H9 (cell line): Measurements from ENCODE around the gene TMEM60. TPM values are rescaled to one million over a fixed set of nuclear protein-coding genes. Genes with fewer than 3 reads are reported as not detected.

Source experiments
- DNase-seq: peaks from one replicate; pipeline ENCODE4 v3.0.0-alpha.2; 2017
- H2AFZ ChIP-seq: one replicate; pipeline ENCODE4 v1.6.1; 2013; ENCODE audit warnings: mild to moderate bottlenecking, low read length, control low read depth, moderate library complexity
- H2AK5ac ChIP-seq: 2 replicates; pipeline ENCODE4 v1.6.1; 2013; ENCODE audit warnings: low read length, control low read depth, mixed read lengths; ENCODE audit not compliant: insufficient read length
- H2BK120ac ChIP-seq: one replicate; pipeline ENCODE4 v1.6.1; 2013; ENCODE audit warnings: low read depth, mild to moderate bottlenecking, low read length, control low read depth, inconsistent platforms; ENCODE audit not compliant: poor library complexity, severe bottlenecking
- H2BK12ac ChIP-seq: 2 replicates; pipeline ENCODE4 v1.6.1; 2013; ENCODE audit warnings: low read length, control low read depth, mixed read lengths, low read depth; ENCODE audit not compliant: insufficient read length
- H2BK15ac ChIP-seq: 2 replicates; pipeline ENCODE4 v1.6.1; 2013; ENCODE audit warnings: low read depth, low read length, control low read depth
- H2BK20ac ChIP-seq: one replicate; pipeline ENCODE4 v1.6.1; 2013; ENCODE audit warnings: low read depth, mild to moderate bottlenecking, low read length, control low read depth, inconsistent platforms; ENCODE audit not compliant: poor library complexity, severe bottlenecking
- H2BK5ac ChIP-seq: 2 replicates; pipeline ENCODE4 v1.6.1; 2013; ENCODE audit warnings: low read length, control low read depth, mixed read lengths; ENCODE audit not compliant: insufficient read length
- H3K14ac ChIP-seq: 2 replicates; pipeline ENCODE4 v1.6.1; 2013; ENCODE audit warnings: low read length, control low read depth; ENCODE audit not compliant: insufficient read depth
- H3K18ac ChIP-seq: 2 replicates; pipeline ENCODE4 v1.6.1; 2013; ENCODE audit warnings: low read depth, mild to moderate bottlenecking, mixed read lengths, low read length, control low read depth; ENCODE audit not compliant: insufficient read length
- H3K23ac ChIP-seq: 2 replicates; pipeline ENCODE4 v1.6.1; 2013; ENCODE audit warnings: low read length, control low read depth, mixed read lengths, low read depth; ENCODE audit not compliant: insufficient read length
- H3K23me2 ChIP-seq: 2 replicates; pipeline ENCODE4 v1.6.1; 2013; ENCODE audit warnings: low read depth, mild to moderate bottlenecking, mixed read lengths, low read length, control low read depth; ENCODE audit not compliant: insufficient read length, poor library complexity, severe bottlenecking
- H3K27ac ChIP-seq: 2 replicates; pipeline ENCODE4 v1.5.1; 2013; ENCODE audit warnings: low read length, control low read depth, mixed read lengths, low read depth; ENCODE audit not compliant: insufficient read length
- H3K27me3 ChIP-seq: 2 replicates; pipeline ENCODE4 v1.6.1; 2013; ENCODE audit warnings: low read length, control low read depth, inconsistent platforms; ENCODE audit not compliant: insufficient read depth
- H3K4ac ChIP-seq: 2 replicates; pipeline ENCODE4 v1.6.1; 2013; ENCODE audit warnings: low read depth, mild to moderate bottlenecking, control low read depth, inconsistent platforms, low read length, moderate library complexity
- H3K4me1 ChIP-seq: 2 replicates; pipeline ENCODE4 v1.6.1; 2013; ENCODE audit warnings: low read length, control low read depth, inconsistent platforms; ENCODE audit not compliant: insufficient read depth
- H3K4me2 ChIP-seq: 2 replicates; pipeline ENCODE4 v1.6.1; 2013; ENCODE audit warnings: low read length, control low read depth, mixed read lengths; ENCODE audit not compliant: insufficient read length, insufficient read depth
- H3K56ac ChIP-seq: 2 replicates; pipeline ENCODE4 v1.6.1; 2013; ENCODE audit warnings: low read depth, mild to moderate bottlenecking, mixed read lengths, low read length, control low read depth; ENCODE audit not compliant: insufficient read length
- H3K79me1 ChIP-seq: 2 replicates; pipeline ENCODE4 v1.6.1; 2013; ENCODE audit warnings: low read depth, mild to moderate bottlenecking, moderate library complexity, low read length, control low read depth, inconsistent platforms; ENCODE audit not compliant: insufficient read depth, poor library complexity, severe bottlenecking
- H3K79me2 ChIP-seq: 2 replicates; pipeline ENCODE4 v1.6.1; 2013; ENCODE audit warnings: low read length, control low read depth, inconsistent platforms; ENCODE audit not compliant: insufficient read depth
- H3K9ac ChIP-seq: 2 replicates; pipeline ENCODE4 v1.6.1; 2013; ENCODE audit warnings: low read length, control low read depth, mixed read lengths; ENCODE audit not compliant: insufficient read length; ENCODE audit errors: extremely low read depth
- H3K9me3 ChIP-seq: one replicate; pipeline ENCODE4 v1.6.1; 2013; ENCODE audit warnings: low read depth, low read length, inconsistent platforms; ENCODE audit not compliant: control insufficient read depth
- H3T11ph ChIP-seq: one replicate; pipeline ENCODE4 v1.6.1; 2013; ENCODE audit warnings: mild to moderate bottlenecking, low read length, control low read depth, inconsistent platforms
- H4K20me1 ChIP-seq: one replicate; pipeline ENCODE4 v1.6.1; 2013; ENCODE audit not compliant: control insufficient read depth, insufficient read length, insufficient read depth
- H4K5ac ChIP-seq: 2 replicates; pipeline ENCODE4 v1.6.1; 2013; ENCODE audit warnings: low read depth, mild to moderate bottlenecking, mixed read lengths, low read length, control low read depth; ENCODE audit not compliant: insufficient read length
- H4K8ac ChIP-seq: replicated peaks from 2 replicates; pipeline ENCODE4 v1.6.1; 2013; ENCODE audit warnings: low read length, control low read depth, mixed read lengths, low read depth; ENCODE audit not compliant: insufficient read length
- H4K91ac ChIP-seq: 2 replicates; pipeline ENCODE4 v1.6.1; 2013; ENCODE audit warnings: low read depth, mild to moderate bottlenecking, moderate library complexity, mixed read lengths, low read length, control low read depth; ENCODE audit not compliant: insufficient read length
- H3K27ac Mint-ChIP-seq, 3 experiments: 2 replicates in 2 of 3; 3 replicates in 1 of 3; pipeline ENCODE4 v1.8.0; 2020 to 2021; ENCODE audit warnings: mixed read lengths in 3 of 3, mild to moderate bottlenecking in 1 of 3, moderate library complexity in 1 of 3
- H3K27me3 Mint-ChIP-seq: 2 replicates; pipeline ENCODE4 v1.8.0; 2021; ENCODE audit warnings: low read depth, mild to moderate bottlenecking, moderate library complexity, mixed read lengths
- H3K36me3 Mint-ChIP-seq, 3 experiments: 2 replicates in 2 of 3; 3 replicates in 1 of 3; pipeline ENCODE4 v1.8.0; 2020 to 2021; ENCODE audit warnings: low read depth in 3 of 3, mixed read lengths in 3 of 3; ENCODE audit not compliant: insufficient read depth in 1 of 3
- H3K4me1 Mint-ChIP-seq, 2 experiments: 2 replicates each; pipeline ENCODE4 v1.8.0; 2020; ENCODE audit warnings: mixed read lengths in 2 of 2
- H3K4me3 Mint-ChIP-seq, 2 experiments: 2 replicates in 1 of 2; 3 replicates in 1 of 2; pipeline ENCODE4 v1.8.0; 2020 to 2021; ENCODE audit warnings: mild to moderate bottlenecking in 2 of 2, mixed read lengths in 2 of 2, moderate library complexity in 1 of 2
- H3K9me3 Mint-ChIP-seq, 2 experiments: 2 replicates in 1 of 2; 3 replicates in 1 of 2; pipeline ENCODE4 v1.8.0; 2020; ENCODE audit warnings: mild to moderate bottlenecking in 2 of 2, mixed read lengths in 2 of 2, moderate library complexity in 1 of 2
- CTCF ChIP-seq: fragments of 200-600 bp; sonication (generic); conservative IDR thresholded peaks from 3 replicates; pipeline ENCODE4 v1.8.0; 2021; ENCODE audit warnings: antibody characterized with exemption, mild to moderate bottlenecking
- WGBS: extraction: QIAGEN DNeasy Blood & Tissue Kit; methylation state at CpG from one replicate; pipeline ENCODE4 v1.1.7; 2013; ENCODE audit warnings: missing lambda C conversion rate, low lambda C conversion rate, mixed read lengths; ENCODE audit not compliant: insufficient read length; ENCODE audit errors: extremely low coverage; 5-methylcytosine and 5-hydroxymethylcytosine counted together
- total RNA-seq: library from RNA; stranded (reverse); gene quantifications from 2 replicates; pipeline ENCODE4 v1.2.1, GENCODE V29; 2021

Gene TMEM60
- total RNA-seq, 1 experiment from 2014 or later = 14.3 TPM

GRCh38 chr7:77831481-77831880 is 33.2 kb upstream of the TMEM60 start:
- H4K20me1 ChIP-seq = no peaks in the 10 kb centered on the region
- Mint-ChIP-seq H3K27ac (no peak overlapping the region), H3K9me3 (peaks cover 0 to 3% of the 10 kb centered on the region in 2 experiments; a peak in 1 of 5 replicates), H3K27me3 (no peaks in the 10 kb centered on the region), H3K36me3 (peaks cover 0 to 4% (median 2%) of the 10 kb centered on the region in 3 experiments; a peak in 2 of 7 replicates), H3K4me1 (peaks cover 0 to 8% of the 10 kb centered on the region in 2 experiments; a peak in 1 of 4 replicates), H3K4me3 (no peak overlapping the region)
- H3K23me2 ChIP-seq = no peaks in the 10 kb centered on the region
- H3K9me3 ChIP-seq = no peaks in the 10 kb centered on the region
- no peak overlapping the region for H2BK15ac ChIP-seq
- no peak overlapping the region for H3K18ac ChIP-seq
- no peak overlapping the region for H3T11ph ChIP-seq
- no peaks in the 10 kb centered on the region for H3K79me1 ChIP-seq
- no peak overlapping the region for H3K23ac ChIP-seq
- no peak overlapping the region for H2BK12ac ChIP-seq
- H3K9ac ChIP-seq = no peak overlapping the region
- H2BK20ac ChIP-seq = no peak overlapping the region
- no peaks in the 10 kb centered on the region for H3K27me3 ChIP-seq
- H4K5ac ChIP-seq = no peak overlapping the region
- no peak for DNase-seq
- no CpG with 5 or more reads among the region's 7 CpGs for WGBS
- no peak overlapping the region for H3K4ac ChIP-seq
- no peak overlapping the region for H3K56ac ChIP-seq
- no peak overlapping the region for H4K91ac ChIP-seq
- H2BK5ac ChIP-seq = no peak overlapping the region
- H2AFZ ChIP-seq = no peak overlapping the region
- H4K8ac ChIP-seq = no peak overlapping the region
- no peak overlapping the region for H2BK120ac ChIP-seq
- H2AK5ac ChIP-seq = no peak overlapping the region
- no peak overlapping the region for H3K27ac ChIP-seq
- no peaks in the 10 kb centered on the region for H3K79me2 ChIP-seq
- no peak for TF ChIP-seq CTCF
- H3K14ac ChIP-seq = no peak overlapping the region
- H3K4me1 ChIP-seq = no peaks in the 10 kb centered on the region
- H3K4me2 ChIP-seq = no peak overlapping the region
